HepG2 (cell line): ENCODE results near the gene CTSA. TPM values are rescaled to one million over a fixed set of nuclear protein-coding genes. Genes with fewer than 3 reads are reported as not detected.
A peak's percentile ranks its signal among the peaks of the same experiment; 100 is the strongest.

Experiments
- BRF2 ChIP-seq: sonication (generic); formaldehyde crosslinking; IDR thresholded peaks from 2 replicates; pipeline ENCODE4 v1.8.1; 2022; ENCODE audit warnings: mild to moderate bottlenecking, missing genetic modification reagents
- CEBPZ ChIP-seq: IDR thresholded peaks from 2 replicates; pipeline ENCODE4 v1.6.1; 2012; ENCODE audit warnings: low read length, improper control_type of control experiment
- DR1 ChIP-seq: sonication (generic); formaldehyde crosslinking; IDR thresholded peaks from 2 replicates; pipeline ENCODE4 v1.8.0; 2021; ENCODE audit warnings: mild to moderate bottlenecking, missing genetic modification reagents, inconsistent platforms
- ELF3 ChIP-seq: IDR thresholded peaks from 2 replicates; pipeline ENCODE4 v1.6.1; 2016; ENCODE audit warnings: missing genetic modification reagents, missing compliant biosample characterization
- KLF13 ChIP-seq: sonication (generic); formaldehyde crosslinking; IDR thresholded peaks from 2 replicates; pipeline ENCODE4 v1.4.0; 2020; ENCODE audit warnings: mild to moderate bottlenecking, missing genetic modification reagents
- KMT2B ChIP-seq: IDR thresholded peaks from 2 replicates; pipeline ENCODE4 v1.6.1; 2016; ENCODE audit warnings: missing genetic modification reagents, missing compliant biosample characterization
- PATZ1 ChIP-seq: sonication (generic); formaldehyde crosslinking; IDR thresholded peaks from 2 replicates; pipeline ENCODE4 v1.4.0; 2020; ENCODE audit warnings: missing genetic modification reagents
- PHF21A ChIP-seq: sonication (generic); formaldehyde crosslinking; IDR thresholded peaks from 2 replicates; pipeline ENCODE4 v1.5.0; 2020; ENCODE audit warnings: mild to moderate bottlenecking, missing genetic modification reagents
- RCOR2 ChIP-seq: IDR thresholded peaks from 2 replicates; pipeline ENCODE4 v1.6.1; 2016; ENCODE audit warnings: missing biosample characterization, missing genetic modification reagents
- SRSF4 ChIP-seq: fragments of 200-400 bp; formaldehyde crosslinking; IDR thresholded peaks from one replicate; pipeline ENCODE4 v1.6.1; 2018; ENCODE audit warnings: mild to moderate bottlenecking, low read depth, low read length, moderate library complexity; ENCODE audit not compliant: poor library complexity, severe bottlenecking
- TERF1 ChIP-seq: sonication (generic); formaldehyde crosslinking; IDR thresholded peaks from 2 replicates; pipeline ENCODE4 v1.8.0; 2022; ENCODE audit warnings: mild to moderate bottlenecking, missing genetic modification reagents, moderate library complexity
- ZBTB20 ChIP-seq: sonication (generic); formaldehyde crosslinking; IDR thresholded peaks from 2 replicates; pipeline ENCODE4 v1.8.1; 2023; ENCODE audit warnings: missing genetic modification reagents, low read depth, mild to moderate bottlenecking, borderline replicate concordance
- ZBTB39 ChIP-seq: sonication (generic); formaldehyde crosslinking; IDR thresholded peaks from 2 replicates; pipeline ENCODE4 v1.5.0; 2020; ENCODE audit warnings: missing genetic modification reagents
- ZNF101 ChIP-seq: sonication (generic); formaldehyde crosslinking; IDR thresholded peaks from 2 replicates; pipeline ENCODE4 v1.4.0; 2020; ENCODE audit warnings: mild to moderate bottlenecking, low read depth, missing genetic modification reagents, borderline replicate concordance
- ZNF235 ChIP-seq: sonication (generic); formaldehyde crosslinking; IDR thresholded peaks from 2 replicates; pipeline ENCODE4 v1.8.1; 2023; ENCODE audit warnings: mild to moderate bottlenecking, missing genetic modification reagents, borderline replicate concordance
- ZNF253 ChIP-seq: sonication (generic); formaldehyde crosslinking; IDR thresholded peaks from 2 replicates; pipeline ENCODE4 v1.8.0; 2022; ENCODE audit warnings: mild to moderate bottlenecking, missing genetic modification reagents, borderline replicate concordance
- ZNF44 ChIP-seq: sonication (generic); formaldehyde crosslinking; IDR thresholded peaks from 2 replicates; pipeline ENCODE4 v1.5.1; 2020; ENCODE audit warnings: mild to moderate bottlenecking, missing genetic modification reagents
- ZNF709 ChIP-seq: sonication (generic); formaldehyde crosslinking; IDR thresholded peaks from 2 replicates; pipeline ENCODE4 v1.5.0; 2020; ENCODE audit warnings: mild to moderate bottlenecking, missing genetic modification reagents
- ZSCAN31 ChIP-seq: sonication (generic); formaldehyde crosslinking; IDR thresholded peaks from 2 replicates; pipeline ENCODE4 v1.5.0; 2020; ENCODE audit warnings: low read depth, mild to moderate bottlenecking, missing genetic modification reagents
- polyA plus RNA-seq, 8 experiments: library from polyadenylated mRNA; depleted of rRNA in 3 of 8; stranded (reverse) in 7 of 8; unstranded in 1 of 8; fragments of >200 nt; fragmentation: Illumina TruSeq in 4 of 8; extraction: Trizol in 4 of 8; gene quantifications; 2 replicates each; pipeline versions ENCODE4 v1.2.1 to v1.2.3, GENCODE V29; 2011 to 2016; ENCODE audit warnings: low read depth in 4 of 8, missing spikeins in 1 of 8, mixed read lengths in 1 of 8; ENCODE audit not compliant: insufficient read depth in 1 of 8
- total RNA-seq, 5 experiments: library from RNA; depleted of rRNA; stranded (reverse); fragments of >200 nt; fragmentation: Illumina TruSeq; extraction: Trizol; gene quantifications; 2 replicates each; pipeline ENCODE4 v1.2.3, GENCODE V29; 2016; ENCODE audit warnings: low read depth in 1 of 5

The CTSA gene
- total and polyA plus RNA-seq, 2 of the 13 experiments (the other 11 are each of a cell fraction or from before 2014, with no cell fraction given), result 202 to 231 TPM

- TF ChIP-seq ZSCAN31 (CRISPR knock-in tag) (peak; percentile 70; the same call in 1 of the 2 replicates), ZNF709 (no peak), PATZ1 (CRISPR knock-in tag) (peak; percentile 59), KMT2B (CRISPR knock-in tag) (no peak; the same call in 1 of the 2 replicates), ZBTB39 (CRISPR knock-in tag) (no peak), ZNF44 (CRISPR knock-in tag) (no peak), TERF1 (no peak), DR1 (CRISPR knock-in tag) (peak; percentile 75; the same call in 1 of the 2 replicates), SRSF4 (no peak), BRF2 (CRISPR knock-in tag) (no peak), RCOR2 (no peak), ZBTB20 (no peak), ZNF253 (CRISPR knock-in tag) (no peak), ZNF101 (CRISPR knock-in tag) (0 out of 2 replicates have a peak, but pooled peaks have one; percentile 57), CEBPZ (no peak), PHF21A (no peak), KLF13 (CRISPR knock-in tag) (no peak), ZNF235 (0 out of 2 replicates have a peak, but pooled peaks have one; percentile 42), ELF3 (CRISPR knock-in tag) (no peak)
Observed at GRCh38 chr20:45911486-45912343, 20.6 kb downstream of the CTSA start, which contains the start of gene PLTP (continued).
